RWPE1 (cell line): ENCODE results near the gene HIBCH.
"Not testable (repeated sequence)": the region's sequence is repeated elsewhere in the genome, so short reads cannot be mapped to it uniquely, and the experiment has no call there.

Source experiments
- CTCF ChIA-PET: fragments of 350-600 bp; sonication (Branson Sonifier 250); formaldehyde crosslinking; extraction: SDS; loops from one replicate; lab custom pipeline; 2021; lab: Yijun Ruan, JAX
- POLR2A ChIA-PET: fragments of 400-600 bp; formaldehyde crosslinking; extraction: SDS; loops from one replicate; lab custom pipeline; 2020; ENCODE audit warnings: antibody characterized with exemption; ENCODE audit not compliant: low non-redundant PET; lab: Yijun Ruan, JAX
- DNase-seq: peaks from one replicate; pipeline ENCODE4 v3.0.0; 2012; ENCODE audit warnings: low spot score
- H3K27ac ChIP-seq: fragments of 450-650 bp; 2 replicates; pipeline ENCODE4 v1.5.1; 2017
- CTCF ChIP-seq: fragments of 450-650 bp; conservative IDR thresholded peaks from 2 replicates; pipeline ENCODE4 v1.5.1; 2017; ENCODE audit warnings: low read depth, mild to moderate bottlenecking

Gene HIBCH

GRCh38 chr2:190313880-190314279 is 5.7 kb downstream of the HIBCH start:
- no peak for DNase-seq
- CTCF ChIA-PET: interaction anchor here (0.6 to 0.7 kb wide), 3 partner anchors 9 to 643 kb away, joined by 3 to 5 read pairs (median 3); no protein-coding TSS in a partner anchor
- POLR2A ChIA-PET: no interaction called here
- no peak for TF ChIP-seq CTCF
- no peak overlapping the region for H3K27ac ChIP-seq

- DNase-seq, POLR2A ChIA-PET: not testable (repeated sequence)
- CTCF ChIA-PET: interaction anchor here (0.6 kb wide), 1 partner anchor 223 kb away, joined by 4 read pairs; no protein-coding TSS in a partner anchor
- peak overlapping the region; percentile 45; the same call in 1 of the 2 replicates for H3K27ac ChIP-seq
Observed at GRCh38 chr2:190312635-190313025, 7.0 kb downstream of the HIBCH start.

- no peak overlapping the region for H3K27ac ChIP-seq
- ChIA-PET POLR2A (no interaction called here), CTCF (interaction anchor here (0.6 kb wide), 1 partner anchor 223 kb away, joined by 4 read pairs; no protein-coding TSS in a partner anchor)
- TF ChIP-seq CTCF: no peak
- DNase-seq: no peak
Observed at GRCh38 chr2:190311893-190312634, 7.6 kb downstream of the HIBCH start.

- CTCF ChIA-PET: no interaction called here
- no peak overlapping the region for H3K27ac ChIP-seq
- TF ChIP-seq CTCF: no peak
- no peak for DNase-seq
- POLR2A ChIA-PET: no interaction called here
Observed at GRCh38 chr2:190308031-190308430, 11.6 kb downstream of the HIBCH start.

- ChIA-PET POLR2A (no interaction called here), CTCF (no interaction called here)
- DNase-seq: no peak
- no peak overlapping the region for H3K27ac ChIP-seq
- no peak for TF ChIP-seq CTCF
Observed at GRCh38 chr2:190304404-190304803, 15.2 kb downstream of the HIBCH start.

DNA sequence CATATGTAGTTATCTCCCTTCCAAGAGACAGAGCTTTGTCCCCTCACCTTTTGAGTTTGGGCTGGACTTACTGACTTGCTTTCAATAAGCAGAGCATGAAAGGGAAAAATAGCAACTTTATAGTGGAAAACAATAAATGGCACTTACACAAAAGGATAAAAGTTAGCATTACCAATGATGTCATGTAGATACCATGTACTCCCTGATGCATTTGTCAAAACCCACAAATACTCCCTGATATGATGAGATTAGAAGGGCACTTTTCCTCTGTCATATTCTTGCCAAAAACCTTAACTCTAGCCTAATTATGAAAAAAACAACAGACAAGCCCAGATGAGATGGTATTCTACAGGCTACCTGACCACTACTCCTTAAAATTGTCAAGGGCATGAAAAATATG is 16.0 kb downstream of the HIBCH start:
- ChIA-PET POLR2A (no interaction called here), CTCF (no interaction called here)
- no peak overlapping the region for H3K27ac ChIP-seq
- no peak for DNase-seq
- no peak for TF ChIP-seq CTCF

- no peak for DNase-seq
- ChIA-PET CTCF (interaction anchor here (0.5 kb wide), 1 partner anchor 133 kb away, joined by 4 read pairs; no protein-coding TSS in a partner anchor), POLR2A (no interaction called here)
- H3K27ac ChIP-seq: no peak overlapping the region
- no peak for TF ChIP-seq CTCF
Observed at GRCh38 chr2:190302052-190302451, 17.6 kb downstream of the HIBCH start.
